ENCODE results near the gene BMP7. TPM values are rescaled to one million over a fixed set of nuclear protein-coding genes. Genes with fewer than 3 reads are reported as not detected.
"Not testable (repeated sequence)": the region's sequence is repeated elsewhere in the genome, so short reads cannot be mapped to it uniquely, and the experiment has no call there.

Gene BMP7
- total RNA-seq, 3 donors from 2014 or later, result 1.7 to 2.8 (median 2.0) TPM

DNA sequence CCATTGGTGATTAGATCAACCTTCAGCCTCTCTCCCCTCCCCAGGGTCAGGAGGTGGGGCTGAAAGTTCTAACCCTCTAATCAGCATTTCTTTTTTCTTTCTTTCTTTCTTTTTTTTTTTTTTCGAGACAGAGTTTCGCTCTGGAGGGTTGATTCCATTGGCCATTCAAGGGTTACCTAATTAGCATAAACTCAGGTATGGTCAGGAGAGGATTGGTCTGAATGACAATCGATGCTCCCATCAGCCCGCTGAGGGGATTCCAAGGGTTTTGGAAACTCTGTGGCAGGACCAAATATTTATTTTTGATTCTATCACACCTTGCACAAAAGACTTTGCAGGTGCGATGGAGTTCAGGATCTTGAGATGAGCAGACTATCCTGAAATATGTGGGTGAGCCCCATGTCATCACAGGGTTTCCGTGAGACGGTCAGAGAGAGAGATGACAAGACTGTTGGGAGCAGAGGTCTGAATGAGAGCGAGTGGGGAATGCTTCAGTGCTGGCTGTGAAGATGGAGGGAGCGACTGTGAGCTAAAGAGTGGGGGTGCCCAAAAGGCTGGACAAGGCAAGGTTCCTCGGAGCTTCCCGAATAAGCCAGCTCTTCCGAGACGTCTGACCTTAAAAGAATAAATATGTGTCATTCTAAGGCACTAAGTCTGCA lies 107.1 kb downstream of the BMP7 start:
- ATAC-seq, result no peak
- Histone ChIP-seq H3K4me1 (ENCODE audit: low read depth) (no peaks in the 10 kb centered on the region), H3K4me3 (no peak overlapping the region), H3K9me3 (no peaks in the 10 kb centered on the region), H3K36me3 (ENCODE audit: low read depth) (no peaks in the 10 kb centered on the region)
- TF ChIP-seq, protein P1, sequence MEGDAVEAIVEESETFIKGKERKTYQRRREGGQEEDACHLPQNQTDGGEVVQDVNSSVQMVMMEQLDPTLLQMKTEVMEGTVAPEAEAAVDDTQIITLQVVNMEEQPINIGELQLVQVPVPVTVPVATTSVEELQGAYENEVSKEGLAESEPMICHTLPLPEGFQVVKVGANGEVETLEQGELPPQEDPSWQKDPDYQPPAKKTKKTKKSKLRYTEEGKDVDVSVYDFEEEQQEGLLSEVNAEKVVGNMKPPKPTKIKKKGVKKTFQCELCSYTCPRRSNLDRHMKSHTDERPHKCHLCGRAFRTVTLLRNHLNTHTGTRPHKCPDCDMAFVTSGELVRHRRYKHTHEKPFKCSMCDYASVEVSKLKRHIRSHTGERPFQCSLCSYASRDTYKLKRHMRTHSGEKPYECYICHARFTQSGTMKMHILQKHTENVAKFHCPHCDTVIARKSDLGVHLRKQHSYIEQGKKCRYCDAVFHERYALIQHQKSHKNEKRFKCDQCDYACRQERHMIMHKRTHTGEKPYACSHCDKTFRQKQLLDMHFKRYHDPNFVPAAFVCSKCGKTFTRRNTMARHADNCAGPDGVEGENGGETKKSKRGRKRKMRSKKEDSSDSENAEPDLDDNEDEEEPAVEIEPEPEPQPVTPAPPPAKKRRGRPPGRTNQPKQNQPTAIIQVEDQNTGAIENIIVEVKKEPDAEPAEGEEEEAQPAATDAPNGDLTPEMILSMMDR (IDR thresholded peaks at IDR 0.05), result no peak
- no peak for DNase-seq
- intact Hi-C loops (cut with DNase I, micrococcal nuclease), result no loop called here

DNA sequence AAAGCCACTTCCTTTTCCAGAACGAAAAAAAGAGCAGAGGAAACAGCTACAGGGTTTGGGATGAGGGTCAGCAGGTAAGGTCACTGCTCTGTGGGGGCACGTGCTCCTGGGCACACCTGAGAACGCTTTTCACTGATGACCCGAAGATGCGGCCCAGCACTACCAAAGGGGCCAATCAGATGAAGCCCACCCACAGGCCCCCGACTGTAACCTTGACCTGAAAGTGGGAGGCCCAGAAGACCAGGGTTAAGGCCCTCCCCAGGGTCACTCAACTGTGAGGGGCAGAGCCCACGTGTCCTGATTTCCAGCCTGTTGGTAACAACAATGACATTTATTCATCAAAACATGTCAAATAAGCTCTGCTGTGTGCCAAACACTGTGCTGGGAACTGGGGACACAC lies 108.0 kb downstream of the BMP7 start:
- H3K4me1 ChIP-seq (ENCODE audit: low read depth), result no peaks in the 10 kb centered on the region
- intact Hi-C loops (cut with DNase I, micrococcal nuclease), result no loop called here
- H3K36me3 ChIP-seq (ENCODE audit: low read depth), result no peaks in the 10 kb centered on the region
- ATAC-seq, result no peak
- H3K9me3 ChIP-seq, result no peaks in the 10 kb centered on the region
- no peak for DNase-seq
- TF ChIP-seq, protein P1 (IDR thresholded peaks at IDR 0.05), result no peak
- H3K4me3 ChIP-seq, result no peak overlapping the region

DNA sequence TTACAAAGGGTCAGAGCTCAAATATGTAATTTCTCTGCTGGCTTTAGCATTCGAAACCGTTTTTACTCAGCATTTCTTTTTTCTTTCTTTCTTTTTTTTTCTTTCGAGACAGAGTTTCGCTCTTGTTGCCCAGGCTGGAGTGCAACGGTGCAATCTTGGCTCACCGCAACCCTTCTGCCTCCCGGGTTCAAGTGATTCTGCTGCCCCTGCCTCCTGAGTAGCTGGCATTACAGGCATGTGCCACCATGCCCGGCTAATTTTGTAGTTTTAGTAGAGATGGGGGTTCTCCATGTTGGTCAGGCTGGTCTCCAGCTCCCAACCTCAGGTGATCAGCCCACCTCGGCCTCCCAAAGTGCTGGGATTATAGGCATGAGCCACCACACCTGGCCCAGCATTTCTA lies 108.7 kb downstream of the BMP7 start:
- intact Hi-C loops (cut with DNase I, micrococcal nuclease); H3K4me3 ChIP-seq; H3K9me3 ChIP-seq; H3K4me1 ChIP-seq (ENCODE audit: low read depth); H3K36me3 ChIP-seq (ENCODE audit: low read depth); ATAC-seq; DNase-seq: not testable (repeated sequence)

DNA sequence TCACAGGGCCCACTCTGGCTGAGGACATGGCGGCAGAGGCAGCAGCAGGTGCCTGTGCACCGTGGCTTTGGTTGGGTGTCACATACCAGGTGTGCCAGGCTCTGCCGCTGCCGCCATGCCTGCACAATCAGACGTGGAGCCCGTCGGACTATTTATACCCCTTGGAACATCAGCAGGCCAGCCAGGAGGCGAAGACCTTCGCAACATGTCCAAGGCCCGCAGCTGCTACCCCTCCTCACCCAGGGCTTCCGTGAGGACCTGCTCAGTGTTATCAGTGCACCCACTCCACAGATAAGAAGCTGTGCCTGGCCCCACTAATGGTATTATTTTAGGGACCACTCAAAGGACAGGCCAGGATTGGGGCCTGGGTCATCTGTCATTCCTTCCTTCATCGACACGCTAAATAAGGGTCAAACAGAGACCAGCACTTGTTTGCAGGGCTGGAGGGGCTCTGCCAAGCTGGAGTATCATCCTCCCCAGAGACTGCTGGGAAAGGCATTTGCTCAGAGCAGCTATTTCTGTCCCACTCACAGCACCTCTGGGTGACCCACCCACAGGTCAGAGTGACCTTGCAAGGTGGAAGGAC lies 109.2 kb downstream of the BMP7 start:
- no peak for DNase-seq
- ATAC-seq, result no peak
- Histone ChIP-seq H3K4me3 (no peak overlapping the region), H3K36me3 (ENCODE audit: low read depth) (no peaks in the 10 kb centered on the region), H3K9me3 (no peaks in the 10 kb centered on the region), H3K4me1 (ENCODE audit: low read depth) (no peaks in the 10 kb centered on the region)
- intact Hi-C loops (cut with DNase I, micrococcal nuclease), result no loop called here
- TF ChIP-seq, protein P1 (IDR thresholded peaks at IDR 0.05), result no peak

DNA sequence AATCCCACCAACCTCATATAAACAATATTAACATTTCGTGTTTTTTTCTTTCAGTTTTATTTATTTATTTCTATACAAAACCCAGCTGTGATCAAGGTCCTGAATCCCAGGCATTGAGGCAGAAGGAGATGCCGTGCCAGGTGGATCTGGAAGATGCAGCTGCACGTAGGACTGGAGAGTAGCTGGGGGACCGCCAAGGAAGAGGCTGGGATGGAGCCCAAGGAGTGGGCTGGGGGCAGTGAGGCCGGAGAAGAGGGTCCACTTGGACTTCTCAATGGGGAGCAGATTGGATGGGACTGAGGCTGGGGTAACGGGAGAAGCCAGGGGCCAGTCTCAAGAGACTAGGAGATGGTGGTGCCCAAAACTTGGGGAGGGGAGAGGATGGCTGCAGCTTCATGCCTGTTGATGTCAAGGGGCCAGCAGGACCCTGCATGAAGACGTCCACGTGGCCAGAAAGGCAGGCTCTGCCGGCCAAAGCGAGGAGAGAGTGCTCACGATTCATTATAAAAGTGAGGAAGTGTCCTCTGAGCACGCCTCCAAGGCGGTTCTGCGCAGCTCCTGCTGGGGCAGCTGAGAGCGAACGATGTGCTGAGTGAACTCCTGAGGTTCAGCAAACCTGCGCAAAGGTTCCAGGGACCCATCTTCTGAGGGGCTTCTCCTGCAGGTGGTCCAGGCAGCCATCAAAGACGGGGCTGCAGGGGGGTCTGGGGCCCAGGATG lies 110.3 kb downstream of the BMP7 start:
- ATAC-seq (no peak), DNase-seq (no peak)
- TF ChIP-seq, protein P1 (IDR thresholded peaks at IDR 0.05), result no peak
- Histone ChIP-seq H3K9me3 (no peaks in the 10 kb centered on the region), H3K36me3 (ENCODE audit: low read depth) (no peaks in the 10 kb centered on the region), H3K4me3 (no peak overlapping the region), H3K4me1 (ENCODE audit: low read depth) (no peaks in the 10 kb centered on the region)
- intact Hi-C loops (cut with DNase I, micrococcal nuclease), result no loop called here

DNA sequence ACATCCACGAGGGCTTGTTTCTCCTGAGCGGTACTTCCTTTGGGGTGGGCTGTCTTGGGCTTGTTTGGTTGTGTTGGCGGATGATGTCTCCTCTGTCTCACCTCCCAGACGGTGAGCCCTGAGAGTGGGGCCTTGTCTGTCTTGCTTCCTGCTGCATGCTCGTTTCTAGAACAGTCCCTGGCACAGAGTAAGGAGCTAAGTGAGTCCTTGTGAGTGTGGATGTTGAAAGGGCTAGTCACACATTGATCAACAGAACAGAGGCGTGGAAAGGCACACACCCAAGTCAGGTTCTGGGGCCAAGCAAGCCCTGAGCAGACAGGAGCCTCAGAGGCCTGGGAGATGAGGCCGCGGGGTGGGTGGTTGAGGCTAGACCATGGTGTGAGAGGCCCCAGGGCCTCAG lies 111.0 kb downstream of the BMP7 start:
- no peaks in the 10 kb centered on the region for H3K36me3 ChIP-seq (ENCODE audit: low read depth)
- H3K9me3 ChIP-seq, result no peaks in the 10 kb centered on the region
- DNase-seq (no peak), ATAC-seq (no peak)
- H3K4me3 ChIP-seq, result no peak overlapping the region
- TF ChIP-seq, protein P1 (IDR thresholded peaks at IDR 0.05), result no peak
- intact Hi-C loops (cut with DNase I, micrococcal nuclease), result no loop called here
- no peaks in the 10 kb centered on the region for H3K4me1 ChIP-seq (ENCODE audit: low read depth)

Data from mucosa of descending colon (tissue), 3 donors.